HG03064 (cell line): ENCODE data around the gene UBAP2.
"Not testable (repeated sequence)": the region's sequence is repeated elsewhere in the genome, so short reads cannot be mapped to it uniquely, and the experiment has no call there.

Experiments used
- ATAC-seq: cut with Tn5 transposase; IDR thresholded peaks from one replicate; pipeline ENCODE4 v1.9.1; 2021; ENCODE audit warnings: low read depth; ENCODE audit not compliant: unreplicated experiment

The UBAP2 gene

DNA sequence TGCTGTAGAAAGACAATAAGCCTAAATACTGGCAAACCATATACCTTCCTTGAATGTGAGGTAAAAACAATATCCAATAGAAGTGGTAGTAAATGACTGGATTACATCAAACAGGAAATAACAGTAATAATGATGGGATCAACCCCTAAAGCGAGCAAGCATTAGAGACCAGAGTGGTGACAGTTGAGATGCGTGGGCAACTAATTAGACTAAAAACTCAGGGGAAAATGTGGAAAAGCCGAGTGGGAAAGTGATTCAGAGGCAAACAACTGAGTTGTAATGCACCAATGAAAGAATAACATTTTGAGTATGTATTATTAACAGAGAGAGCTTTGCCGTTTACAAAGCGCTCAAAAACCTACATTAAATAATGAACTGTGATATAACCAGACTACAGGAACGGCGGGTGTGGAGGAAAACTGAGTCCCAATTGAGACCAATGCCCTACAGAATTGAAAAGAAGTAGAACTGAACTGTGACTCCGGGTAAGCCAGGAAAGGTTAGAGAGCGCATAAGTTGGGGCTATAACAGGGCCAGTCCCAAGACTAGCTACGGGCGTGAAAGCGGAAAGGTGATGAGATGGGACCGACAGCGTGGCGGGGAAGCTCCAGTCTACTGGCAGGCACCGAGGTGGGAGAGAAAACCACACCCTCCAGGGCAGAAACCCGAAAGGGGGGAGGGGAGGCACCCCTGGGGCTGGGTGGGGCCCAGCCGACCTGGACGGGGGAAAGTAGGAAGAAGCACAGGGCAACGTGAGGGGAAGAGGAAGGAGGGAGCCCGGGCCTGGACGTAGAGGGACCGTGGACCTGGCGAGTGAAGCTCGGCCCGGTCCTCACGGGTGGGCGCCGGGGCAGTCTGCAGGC, 592 bp downstream of the UBAP2 start:
- ATAC-seq: peak; percentile 28

DNA sequence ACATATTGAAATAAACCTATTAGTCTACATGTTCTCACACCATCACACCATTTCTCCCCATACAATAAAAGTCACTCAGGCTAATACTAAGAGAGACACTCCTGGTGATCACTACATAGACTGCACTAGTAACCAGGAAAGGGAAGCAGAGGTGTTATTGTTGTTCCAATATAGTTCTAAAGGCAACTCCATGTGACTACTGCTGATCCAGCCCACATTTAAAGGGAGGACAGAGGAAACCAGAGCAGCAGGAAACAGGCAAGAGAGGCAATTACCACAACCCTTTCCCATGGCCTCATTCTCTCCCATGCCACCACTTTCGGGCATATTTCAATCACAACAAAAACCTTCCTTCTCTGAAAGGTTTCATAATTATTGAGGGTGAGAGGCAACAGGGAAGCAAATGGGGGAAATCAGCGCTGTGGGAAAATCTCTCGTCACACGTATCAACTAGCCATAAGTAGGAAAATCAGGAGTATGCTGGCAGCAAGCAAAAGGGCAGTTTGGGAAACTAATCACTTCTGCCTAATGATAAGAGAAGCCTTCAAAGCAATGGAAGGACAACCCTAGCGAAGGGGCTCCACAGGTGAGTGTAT, 1.8 kb downstream of the UBAP2 start:
- no peak for ATAC-seq

DNA sequence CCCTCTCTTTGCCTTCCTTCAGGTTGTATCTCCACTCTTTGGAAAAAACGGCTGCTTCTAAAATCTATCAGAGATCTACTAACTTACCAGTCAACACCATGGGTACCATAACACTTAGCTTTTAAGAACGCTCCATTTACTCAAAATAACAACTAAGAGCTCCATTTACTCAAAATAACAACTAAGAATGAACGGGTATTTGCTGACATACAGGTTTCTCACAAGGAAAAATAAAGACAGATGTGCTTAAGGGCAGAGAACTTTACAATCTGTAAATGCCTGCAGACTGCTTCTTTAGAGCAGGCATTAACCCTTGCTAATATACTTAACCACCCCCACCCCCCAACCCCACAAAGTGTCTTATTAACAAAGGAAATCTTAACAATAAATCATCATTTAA, 2.8 kb downstream of the UBAP2 start:
- ATAC-seq: no peak

DNA sequence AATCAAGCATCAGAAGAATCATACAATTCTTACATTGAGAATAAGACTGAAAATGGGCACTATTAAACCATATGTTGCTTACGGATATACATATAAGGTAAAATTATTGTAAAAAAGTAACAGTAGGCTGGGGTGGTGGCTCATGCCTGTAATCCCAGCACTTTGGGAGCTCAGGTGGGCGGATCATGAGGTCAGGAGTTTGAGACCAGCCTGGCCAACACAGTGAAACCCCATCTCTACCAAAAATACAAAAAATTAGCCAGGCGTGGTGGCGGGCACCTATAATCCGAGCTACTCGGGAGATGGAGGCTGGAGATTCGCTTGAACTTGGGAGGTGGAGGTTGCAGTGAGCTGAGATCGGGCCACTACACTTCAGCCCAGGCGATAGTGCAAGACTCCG, 6.6 kb downstream of the UBAP2 start:
- ATAC-seq: not testable (repeated sequence)

DNA sequence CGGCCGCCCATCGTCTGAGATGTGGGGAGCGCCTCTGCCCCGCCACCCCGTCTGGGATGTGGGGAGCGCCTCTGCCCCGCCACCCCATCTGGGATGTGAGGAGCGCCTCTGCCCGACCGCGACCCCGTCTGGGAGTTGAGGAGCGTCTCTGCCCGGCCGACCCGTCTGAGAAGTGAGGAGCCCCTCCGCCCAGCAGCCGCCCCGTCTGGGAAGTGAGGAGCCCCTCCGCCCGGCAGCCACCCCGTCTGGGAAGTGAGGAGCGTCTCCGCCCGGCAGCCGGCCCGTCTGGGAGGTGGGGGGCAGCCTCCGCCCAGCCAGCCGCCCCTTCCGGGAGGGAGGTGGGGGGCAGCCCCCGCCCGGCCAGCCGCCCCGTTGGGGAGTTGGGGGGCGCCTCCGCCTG, 9.8 kb downstream of the UBAP2 start:
- ATAC-seq: not testable (repeated sequence)

DNA sequence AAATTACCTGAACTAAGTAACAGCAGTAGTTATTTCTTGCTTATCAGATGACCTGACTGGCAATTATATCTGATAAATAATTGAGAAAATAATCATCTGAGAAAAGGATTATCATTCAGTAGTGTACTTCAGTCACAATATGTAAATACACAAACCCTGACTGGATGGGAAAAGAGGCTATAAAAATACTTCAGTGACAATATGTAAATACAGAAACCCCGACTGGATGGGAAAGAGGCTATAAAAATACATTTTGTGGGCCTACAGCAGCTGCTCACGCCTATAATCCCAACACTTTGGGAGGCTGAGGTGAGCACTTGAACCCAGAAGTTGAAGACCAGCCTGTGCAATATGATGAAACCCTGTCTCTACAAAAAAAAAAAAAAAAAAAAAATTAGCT, 11.1 kb downstream of the UBAP2 start:
- no peak for ATAC-seq

- no peak for ATAC-seq
These were observed 12.1 kb downstream of the UBAP2 start for GRCh38 chr9:34036625-34037024.

GRCh38 chr9:34035656-34036055, 13.0 kb downstream of the UBAP2 start:
- ATAC-seq: no peak

DNA sequence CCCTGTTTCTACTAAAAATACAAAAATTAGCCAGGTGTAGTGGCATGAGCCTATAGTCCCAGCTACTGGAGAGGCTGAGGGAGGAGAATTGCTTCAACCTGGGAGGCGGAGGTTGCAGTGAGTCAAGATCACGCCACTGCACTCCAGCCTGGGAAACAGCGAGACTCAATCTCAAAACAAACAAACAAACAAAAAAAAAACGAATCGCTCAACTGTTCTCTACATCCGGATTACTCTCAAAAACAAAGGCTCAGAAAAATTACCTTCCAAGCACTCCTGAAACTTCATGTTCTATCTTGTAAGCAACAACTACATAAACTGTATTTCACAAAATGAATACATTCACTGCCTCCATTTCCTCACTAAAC, 14.0 kb downstream of the UBAP2 start:
- ATAC-seq: no peak

GRCh38 chr9:34032631-34033030, 16.1 kb downstream of the UBAP2 start:
- no peak for ATAC-seq

GRCh38 chr9:34027845-34028574, 20.7 kb downstream of the UBAP2 start:
- ATAC-seq: no peak

- no peak for ATAC-seq
These were observed 22.9 kb downstream of the UBAP2 start for GRCh38 chr9:34025811-34026210.

DNA sequence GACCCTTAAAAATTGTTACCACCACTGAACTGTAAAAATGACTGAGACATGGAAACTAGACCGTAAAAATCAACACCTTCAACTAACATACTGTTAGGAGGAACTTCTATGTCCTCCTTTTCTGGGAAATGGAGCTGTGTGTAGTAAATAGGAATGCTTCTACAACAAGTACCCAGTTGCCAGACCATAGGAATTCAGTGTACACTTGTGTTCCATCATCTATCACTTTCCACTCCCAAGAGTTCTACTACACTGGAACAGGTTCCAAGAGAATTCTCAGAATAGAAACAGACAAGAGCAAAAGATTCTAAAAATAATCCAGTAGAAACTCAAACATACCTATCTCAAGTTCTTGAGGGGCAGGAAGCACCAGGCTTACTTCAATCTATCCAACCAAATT, 23.6 kb downstream of the UBAP2 start:
- no peak for ATAC-seq

DNA sequence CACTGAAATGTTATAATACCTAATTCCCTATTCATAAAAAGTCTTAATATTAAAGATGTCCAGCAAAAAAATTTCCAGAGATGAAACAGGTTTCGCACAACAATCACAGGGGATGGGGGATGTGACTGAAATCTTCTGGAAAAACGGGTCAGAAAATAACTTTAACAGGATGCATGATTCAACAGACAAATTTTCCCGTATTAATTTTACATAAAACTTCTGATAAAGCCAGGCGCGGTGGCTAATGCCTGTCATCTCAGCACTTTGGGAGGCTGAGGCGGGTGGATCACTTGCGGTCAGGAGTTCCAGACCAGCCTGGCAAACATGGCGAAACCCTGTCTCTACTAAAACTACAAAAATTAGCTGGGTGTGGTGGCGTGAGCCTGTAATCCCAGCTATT, 24.2 kb downstream of the UBAP2 start:
- not testable (repeated sequence) for ATAC-seq

DNA sequence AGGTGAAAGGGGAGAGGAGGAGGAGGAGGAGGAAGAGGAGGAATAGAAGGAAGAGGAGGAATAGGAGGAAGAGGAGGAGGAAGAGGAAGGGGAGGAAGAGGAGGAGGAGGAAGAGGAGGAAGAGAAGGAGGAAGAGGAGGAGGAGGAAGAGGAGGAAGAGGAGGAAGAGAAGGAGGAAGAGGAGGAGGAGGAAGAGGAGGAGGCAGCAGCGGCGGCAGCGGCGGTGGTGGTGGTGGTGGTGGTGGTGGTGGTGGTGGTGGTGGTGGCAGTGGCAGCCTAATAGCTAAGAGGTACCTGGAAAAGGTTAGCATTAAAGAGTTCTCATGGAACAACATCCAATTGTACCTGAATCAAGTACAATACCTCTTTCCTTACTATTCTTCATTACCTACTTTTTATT, 32.5 kb downstream of the UBAP2 start:
- ATAC-seq: no peak

GRCh38 chr9:34010979-34011378, 37.7 kb downstream of the UBAP2 start:
- ATAC-seq: no peak

DNA sequence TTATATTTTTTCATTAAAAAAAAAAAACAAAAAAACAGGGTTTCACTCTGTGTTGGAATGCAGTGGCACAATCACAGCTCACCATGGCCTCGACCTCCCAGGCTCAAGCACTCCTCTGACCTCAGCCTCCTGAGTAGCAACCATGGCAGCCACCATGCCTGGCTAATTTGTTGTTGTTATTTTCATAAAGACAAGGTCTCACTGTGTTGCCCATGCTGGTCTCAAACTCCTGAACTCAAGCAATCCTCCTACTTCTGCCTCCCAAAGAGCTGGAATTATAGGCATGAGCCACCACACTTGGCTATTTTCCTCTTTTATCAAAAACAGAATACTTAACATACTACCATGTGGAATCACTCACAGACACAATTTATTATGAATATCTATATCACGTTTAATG, 46.7 kb downstream of the UBAP2 start:
- ATAC-seq: no peak

GRCh38 chr9:34001298-34001697, 47.4 kb downstream of the UBAP2 start:
- no peak for ATAC-seq

DNA sequence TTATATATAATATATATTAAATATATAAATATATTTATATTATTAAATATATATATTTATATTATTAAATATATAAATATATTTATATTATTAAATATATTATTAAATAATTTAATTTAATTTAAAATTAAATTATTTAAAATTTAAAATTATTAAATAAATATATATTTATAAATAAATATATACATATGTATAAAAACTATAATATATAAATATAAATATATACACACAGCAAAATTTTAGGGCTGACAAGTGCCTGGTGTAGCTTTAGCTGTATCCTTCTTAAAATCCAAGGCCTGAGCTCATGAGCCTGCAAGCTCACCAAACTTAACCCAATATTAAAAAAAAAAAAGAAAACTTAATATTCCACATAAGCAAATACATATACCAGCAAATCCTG, 53.2 kb downstream of the UBAP2 start:
- no peak for ATAC-seq

- ATAC-seq: no peak
These were observed 55.6 kb downstream of the UBAP2 start for GRCh38 chr9:33993104-33993503.

GRCh38 chr9:33992632-33993031, 56.1 kb downstream of the UBAP2 start:
- no peak for ATAC-seq
